GM21528 (cell line): Measurements from ENCODE around the gene ATG7.

ENCODE experiments used
- ATAC-seq: cut with Tn5 transposase; IDR thresholded peaks from one replicate; pipeline ENCODE4 v1.9.1; 2021; ENCODE audit warnings: mild to moderate bottlenecking, moderate library complexity; ENCODE audit not compliant: unreplicated experiment, low FRiP score

Gene ATG7

DNA sequence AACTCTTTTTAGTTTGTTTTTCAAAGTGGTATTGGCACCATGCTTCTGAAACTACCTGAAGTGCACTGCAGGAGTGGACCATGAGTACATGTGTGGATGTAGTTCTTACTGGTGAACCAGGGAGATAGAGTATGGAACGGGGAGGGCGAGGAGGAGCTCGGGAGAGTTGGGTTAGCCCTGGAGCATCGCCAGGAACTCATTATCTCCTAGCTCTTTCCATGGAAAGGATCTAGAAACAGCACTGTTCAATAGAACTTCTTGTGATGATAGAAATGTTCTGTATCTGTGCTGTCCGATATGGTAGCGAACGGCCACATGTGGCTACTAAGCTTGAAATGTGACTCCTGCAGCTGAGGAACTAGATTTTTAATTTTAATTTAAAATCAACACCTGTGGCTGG is 324.2 kb downstream of the ATG7 start:
- ATAC-seq: no peak

DNA sequence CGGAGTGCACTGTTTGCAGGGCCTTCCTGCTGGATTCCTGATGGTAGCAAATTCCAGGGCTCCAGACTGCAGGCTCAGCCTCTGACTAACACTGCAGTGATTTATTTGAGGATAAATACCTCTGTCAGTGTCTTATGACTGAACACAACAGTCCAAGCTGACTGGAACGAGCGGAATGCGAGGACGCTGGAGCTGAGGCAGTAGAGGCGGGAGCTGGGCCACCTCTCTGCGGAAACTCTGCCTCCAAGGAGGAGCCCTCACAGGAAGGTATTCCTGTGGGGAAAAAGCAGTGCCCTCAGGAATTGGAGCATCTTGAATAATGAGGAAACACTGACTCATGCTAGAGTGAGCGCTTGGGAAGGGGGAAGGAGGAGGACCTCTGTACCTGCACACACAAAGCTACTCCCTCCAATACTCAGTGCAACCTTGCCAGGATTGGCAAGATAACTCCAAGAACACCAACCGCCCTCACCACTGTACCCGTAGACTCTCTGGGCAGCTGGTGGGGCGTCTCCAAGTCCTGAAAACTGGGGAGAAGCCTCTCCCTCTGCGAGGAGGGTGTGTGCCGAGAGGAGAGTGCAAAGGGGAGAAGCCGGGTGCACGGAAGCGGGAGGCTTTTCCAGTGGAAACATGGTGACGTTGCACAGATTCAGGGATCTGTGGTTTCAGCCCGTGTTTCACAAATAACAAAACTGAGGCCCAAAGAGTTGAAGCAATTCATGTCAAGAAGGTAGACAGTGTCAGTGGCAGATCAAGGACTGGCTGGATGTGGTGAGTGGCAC is 328.5 kb downstream of the ATG7 start:
- no peak for ATAC-seq

DNA sequence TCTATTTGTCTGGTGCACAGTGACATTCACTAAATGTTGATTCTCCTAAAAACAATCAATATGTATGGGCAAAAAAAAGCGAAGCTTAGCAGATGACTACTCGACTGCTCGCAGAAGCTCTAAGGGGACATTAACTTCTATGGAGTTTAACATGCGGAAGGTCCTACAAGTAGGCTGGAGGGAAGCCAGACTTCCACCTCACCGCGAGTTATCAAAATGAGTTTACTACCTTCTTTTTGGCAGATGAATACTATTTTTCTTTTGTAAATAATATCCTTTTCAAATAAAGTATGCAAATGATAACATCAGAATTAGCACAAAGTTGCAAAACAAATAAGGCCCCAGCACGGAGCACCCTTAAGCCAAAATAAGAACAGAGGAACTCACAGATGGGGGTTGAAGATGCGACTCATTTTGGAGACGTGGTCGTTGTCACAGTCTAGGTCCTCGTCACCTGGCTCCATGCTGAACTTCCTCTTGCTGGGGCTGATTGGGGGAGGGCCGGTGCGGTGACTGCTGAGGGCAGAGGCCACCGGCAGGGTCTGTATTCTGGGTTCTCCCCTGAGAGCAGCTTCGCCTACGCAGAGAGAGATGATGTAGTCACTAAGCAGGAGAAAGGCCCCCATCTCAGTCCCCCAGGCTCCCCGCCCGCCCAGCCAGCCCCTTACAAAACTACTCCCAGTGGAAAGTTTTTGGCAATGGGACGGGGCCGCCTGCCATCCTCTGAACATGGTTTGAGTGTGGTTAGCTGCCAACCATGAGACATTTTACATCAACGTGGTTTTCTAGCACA is 329.4 kb downstream of the ATG7 start:
- peak; percentile 92 for ATAC-seq

- ATAC-seq: peak; percentile 3
Observed at GRCh38 chr3:11602239-11602840, 330.1 kb downstream of the ATG7 start.

DNA sequence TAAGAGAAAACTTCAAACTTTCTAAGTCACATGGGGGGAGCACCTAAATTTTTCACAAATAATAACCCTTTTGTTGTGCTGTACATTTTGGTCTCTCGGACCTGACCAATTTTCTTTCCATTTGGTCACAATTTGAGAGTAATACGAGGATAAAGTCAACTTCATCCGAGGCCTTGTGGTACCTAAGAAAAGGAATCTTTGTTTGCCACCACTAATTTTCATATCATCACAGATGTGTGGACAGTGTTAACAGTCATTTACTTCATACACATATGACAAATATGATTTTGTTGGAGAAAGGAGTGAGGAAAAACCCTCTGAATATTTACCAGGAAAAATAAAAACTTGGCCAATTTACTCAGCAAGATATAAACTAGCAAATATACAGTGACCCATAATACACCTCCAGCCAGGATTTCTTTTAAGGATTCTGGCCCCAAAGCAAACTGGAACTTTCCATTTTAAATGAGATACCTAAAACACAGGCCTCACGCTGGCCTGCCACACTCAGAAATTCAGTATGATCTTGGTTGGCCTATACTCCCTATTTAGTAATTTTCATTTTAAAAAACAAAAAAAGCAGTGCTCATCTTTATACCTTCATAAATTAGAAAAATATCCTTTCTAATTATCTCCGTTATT is 330.8 kb downstream of the ATG7 start:
- ATAC-seq: no peak

GRCh38 chr3:11603628-11604027 is 331.4 kb downstream of the ATG7 start:
- no peak for ATAC-seq

GRCh38 chr3:11604139-11604892 is 332.1 kb downstream of the ATG7 start:
- ATAC-seq: no peak

- no peak for ATAC-seq
Observed at GRCh38 chr3:11605398-11605797, 333.2 kb downstream of the ATG7 start.

DNA sequence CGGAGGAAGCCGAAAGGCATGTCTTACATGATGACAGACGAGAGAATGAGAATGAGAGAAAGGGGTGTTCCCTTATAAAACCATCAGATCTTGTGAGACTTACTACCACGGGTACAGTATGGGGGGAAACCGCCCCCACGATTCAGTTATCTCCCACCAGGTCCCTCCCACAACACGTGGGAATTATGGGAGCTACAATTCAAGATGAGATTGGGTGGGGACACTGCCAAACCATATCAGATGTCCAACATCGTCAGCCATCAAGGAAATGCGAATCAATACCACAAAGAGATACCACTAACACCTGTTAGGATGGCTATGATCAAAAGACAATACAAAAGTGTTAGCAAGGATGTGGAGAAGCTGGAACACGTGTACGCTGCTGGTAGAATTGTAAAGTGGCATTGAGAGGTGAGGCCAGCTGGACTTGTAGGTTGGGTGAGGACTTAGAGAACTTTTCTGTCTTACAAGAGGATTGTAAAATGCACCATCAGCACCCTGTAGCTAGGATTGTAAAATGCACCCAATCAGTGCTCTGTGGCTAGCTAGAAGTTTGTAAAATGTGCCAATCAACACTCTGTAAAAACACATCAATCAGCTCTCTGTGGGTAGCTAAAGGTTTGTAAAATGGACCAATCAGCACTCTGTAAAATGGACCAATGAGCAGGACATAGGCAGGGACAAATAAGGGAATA is 334.0 kb downstream of the ATG7 start:
- no peak for ATAC-seq

DNA sequence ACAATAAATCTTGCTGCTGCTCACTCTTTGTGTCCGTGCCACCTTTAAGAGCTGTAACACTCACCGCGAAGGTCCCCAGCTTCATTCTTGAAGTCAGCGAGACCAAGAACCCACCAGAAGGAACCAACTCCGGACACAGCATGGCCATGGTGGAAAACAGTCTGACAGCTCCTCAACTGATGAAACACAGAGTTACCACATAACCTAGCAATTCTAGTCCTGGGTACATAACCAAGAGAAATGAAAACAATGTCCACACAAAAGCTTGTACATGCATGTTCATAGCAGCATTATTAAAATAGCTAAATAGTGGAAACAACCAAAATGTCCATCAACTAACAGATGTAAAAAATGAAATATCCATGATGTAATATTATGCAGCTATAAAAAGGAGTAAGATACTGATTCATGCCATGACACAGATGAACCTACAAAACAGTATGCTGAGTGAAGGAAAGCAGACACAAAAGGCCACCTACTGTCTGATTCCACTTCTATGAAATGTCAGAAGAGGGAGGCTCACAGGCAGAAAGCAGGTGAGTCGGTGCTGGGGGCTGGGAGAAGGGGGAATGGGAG is 334.8 kb downstream of the ATG7 start:
- ATAC-seq: no peak
